HUES64 (cell line): ENCODE measurements around the gene GPR84.
A peak's percentile ranks its signal among the peaks of the same experiment; 100 is the strongest.

Experiments used
- H3K27ac ChIP-seq: 2 replicates; pipeline ENCODE4 v1.7.0; 2013; ENCODE audit warnings: low read depth, low read length, inconsistent platforms
- H3K27me3 ChIP-seq: 2 replicates; pipeline ENCODE4 v1.6.1; 2013; ENCODE audit warnings: mild to moderate bottlenecking, low read length; ENCODE audit not compliant: insufficient read depth
- H3K36me3 ChIP-seq: 2 replicates; pipeline ENCODE4 v1.6.1; 2013; ENCODE audit warnings: mild to moderate bottlenecking, low read length; ENCODE audit not compliant: insufficient read depth
- H3K4me1 ChIP-seq: 2 replicates; pipeline ENCODE4 v1.6.1; 2013; ENCODE audit warnings: mild to moderate bottlenecking, low read length, moderate library complexity; ENCODE audit not compliant: insufficient read depth
- H3K4me3 ChIP-seq: 2 replicates; pipeline ENCODE4 v1.5.1; 2013; ENCODE audit warnings: mild to moderate bottlenecking, low read length, moderate library complexity
- H3K9ac ChIP-seq: 2 replicates; pipeline ENCODE4 v1.6.1; 2013; ENCODE audit warnings: mild to moderate bottlenecking, low read depth, low read length
- H3K9me3 ChIP-seq: 2 replicates; pipeline ENCODE4 v1.6.1; 2013; ENCODE audit warnings: low read depth, low read length; ENCODE audit not compliant: insufficient read depth
- WGBS: fragments of 150-250, 120-280 bp; methylation state at CpG from one replicate; pipeline ENCODE4 v1.1.7; 2013; ENCODE audit warnings: missing lambda C conversion rate; 5-methylcytosine and 5-hydroxymethylcytosine counted together

GPR84 gene

GRCh38 chr12:54351341-54351740, 12.9 kb downstream of the GPR84 start:
- Histone ChIP-seq H3K4me1 (peaks cover 57% of the 10 kb centered on the region), H3K4me3 (peak overlapping the region; percentile 56), H3K9ac (no peak overlapping the region), H3K9me3 (no peaks in the 10 kb centered on the region), H3K36me3 (peaks cover 32% of the 10 kb centered on the region), H3K27ac (no peak overlapping the region), H3K27me3 (peaks cover 8% of the 10 kb centered on the region; the same call in 1 of the 2 replicates)
- WGBS = 54% methylated on average over 3 of the region's 4 CpGs

GRCh38 chr12:54350743-54351142, 13.5 kb downstream of the GPR84 start:
- Histone ChIP-seq H3K4me3 (no peak overlapping the region), H3K27me3 (peaks cover 8% of the 10 kb centered on the region; the same call in 1 of the 2 replicates), H3K4me1 (peaks cover 51% of the 10 kb centered on the region), H3K27ac (no peak overlapping the region), H3K9me3 (no peaks in the 10 kb centered on the region), H3K9ac (no peak overlapping the region), H3K36me3 (peaks cover 32% of the 10 kb centered on the region)
- WGBS = 46% methylated on average over 1 of the region's 3 CpGs

GRCh38 chr12:54349679-54350078, 14.6 kb downstream of the GPR84 start:
- Histone ChIP-seq H3K27me3 (peaks cover 8% of the 10 kb centered on the region; the same call in 1 of the 2 replicates), H3K4me3 (no peak overlapping the region), H3K9me3 (no peaks in the 10 kb centered on the region), H3K27ac (no peak overlapping the region), H3K9ac (no peak overlapping the region), H3K36me3 (peaks cover 42% of the 10 kb centered on the region), H3K4me1 (peaks cover 40% of the 10 kb centered on the region)

GRCh38 chr12:54349036-54349435, 15.2 kb downstream of the GPR84 start:
- Histone ChIP-seq H3K27me3 (peaks cover 8% of the 10 kb centered on the region; the same call in 1 of the 2 replicates), H3K4me1 (peaks cover 39% of the 10 kb centered on the region), H3K36me3 (peaks cover 42% of the 10 kb centered on the region), H3K4me3 (no peak overlapping the region), H3K9me3 (no peaks in the 10 kb centered on the region), H3K27ac (no peak overlapping the region), H3K9ac (no peak overlapping the region)
- WGBS = 87% methylated on average over 4 of the region's 4 CpGs

GRCh38 chr12:54341378-54342300, 22.6 kb downstream of the GPR84 start:
- H3K27ac ChIP-seq = no peak overlapping the region
- H3K4me3 ChIP-seq = no peak overlapping the region
- WGBS = 88% methylated on average over 9 of the region's 9 CpGs
- peaks cover 3% of the 10 kb centered on the region; the same call in 1 of the 2 replicates for H3K4me1 ChIP-seq
- no peak overlapping the region for H3K9ac ChIP-seq
- H3K27me3 ChIP-seq = no peaks in the 10 kb centered on the region
- no peaks in the 10 kb centered on the region for H3K9me3 ChIP-seq
- H3K36me3 ChIP-seq = peaks cover 44% of the 10 kb centered on the region

GRCh38 chr12:54340846-54341245, 23.4 kb downstream of the GPR84 start:
- 94% methylated on average over 7 of the region's 7 CpGs for WGBS

GRCh38 chr12:54338698-54339296, 25.5 kb downstream of the GPR84 start:
- 86% methylated on average over 4 of the region's 4 CpGs for WGBS
- no peak overlapping the region for H3K27ac ChIP-seq
- no peak overlapping the region for H3K4me3 ChIP-seq
- no peaks in the 10 kb centered on the region for H3K9me3 ChIP-seq
- peaks cover 3% of the 10 kb centered on the region; the same call in 1 of the 2 replicates for H3K4me1 ChIP-seq
- peaks cover 31% of the 10 kb centered on the region for H3K36me3 ChIP-seq
- H3K27me3 ChIP-seq = no peaks in the 10 kb centered on the region
- H3K9ac ChIP-seq = no peak overlapping the region

More at GRCh38 chr12:54340846-54341245, 23.4 kb downstream of the GPR84 start:
- Histone ChIP-seq H3K36me3 (peaks cover 44% of the 10 kb centered on the region), H3K27ac (no peak overlapping the region), H3K4me1 (peaks cover 3% of the 10 kb centered on the region; the same call in 1 of the 2 replicates), H3K9me3 (no peaks in the 10 kb centered on the region), H3K9ac (no peak overlapping the region), H3K4me3 (no peak overlapping the region), H3K27me3 (no peaks in the 10 kb centered on the region)

GRCh38 chr12:54337854-54338650, 26.2 kb downstream of the GPR84 start:
- peaks cover 23% of the 10 kb centered on the region for H3K36me3 ChIP-seq
- WGBS = 91% methylated on average over 1 of the region's 3 CpGs
- no peak overlapping the region for H3K9ac ChIP-seq
- H3K27ac ChIP-seq = no peak overlapping the region
- H3K4me1 ChIP-seq = peaks cover 3% of the 10 kb centered on the region; the same call in 1 of the 2 replicates
- no peaks in the 10 kb centered on the region for H3K9me3 ChIP-seq
- H3K4me3 ChIP-seq = no peak overlapping the region
- no peaks in the 10 kb centered on the region for H3K27me3 ChIP-seq

- H3K9ac ChIP-seq = no peak overlapping the region
- peaks cover 17% of the 10 kb centered on the region for H3K36me3 ChIP-seq
- no peaks in the 10 kb centered on the region for H3K27me3 ChIP-seq
- H3K9me3 ChIP-seq = no peaks in the 10 kb centered on the region
- H3K4me3 ChIP-seq = no peak overlapping the region
- H3K27ac ChIP-seq = no peak overlapping the region
- 88% methylated on average over 3 of the region's 3 CpGs for WGBS
- peaks cover 3% of the 10 kb centered on the region; the same call in 1 of the 2 replicates for H3K4me1 ChIP-seq
Measured at GRCh38 chr12:54337280-54337842, 26.9 kb downstream of the GPR84 start.

GRCh38 chr12:54333420-54334034, 30.8 kb downstream of the GPR84 start:
- WGBS = 95% methylated on average over 4 of the region's 4 CpGs
- Histone ChIP-seq H3K9ac (no peak overlapping the region), H3K4me3 (no peak overlapping the region), H3K9me3 (no peaks in the 10 kb centered on the region), H3K4me1 (peaks cover 19% of the 10 kb centered on the region), H3K27me3 (no peaks in the 10 kb centered on the region), H3K36me3 (0 out of 2 replicates have a peak, but pooled peaks cover 2% of the 10 kb centered on the region), H3K27ac (no peak overlapping the region)
